GM12872 (cell line): ENCODE results near the gene SLC6A17.

ENCODE experiments used
- CTCF ChIP-seq: IDR thresholded peaks from 3 replicates; pipeline ENCODE4 v1.5.1; 2011; ENCODE audit warnings: low read depth, mild to moderate bottlenecking, low read length, moderate library complexity; ENCODE audit not compliant: insufficient read depth

The SLC6A17 gene

DNA sequence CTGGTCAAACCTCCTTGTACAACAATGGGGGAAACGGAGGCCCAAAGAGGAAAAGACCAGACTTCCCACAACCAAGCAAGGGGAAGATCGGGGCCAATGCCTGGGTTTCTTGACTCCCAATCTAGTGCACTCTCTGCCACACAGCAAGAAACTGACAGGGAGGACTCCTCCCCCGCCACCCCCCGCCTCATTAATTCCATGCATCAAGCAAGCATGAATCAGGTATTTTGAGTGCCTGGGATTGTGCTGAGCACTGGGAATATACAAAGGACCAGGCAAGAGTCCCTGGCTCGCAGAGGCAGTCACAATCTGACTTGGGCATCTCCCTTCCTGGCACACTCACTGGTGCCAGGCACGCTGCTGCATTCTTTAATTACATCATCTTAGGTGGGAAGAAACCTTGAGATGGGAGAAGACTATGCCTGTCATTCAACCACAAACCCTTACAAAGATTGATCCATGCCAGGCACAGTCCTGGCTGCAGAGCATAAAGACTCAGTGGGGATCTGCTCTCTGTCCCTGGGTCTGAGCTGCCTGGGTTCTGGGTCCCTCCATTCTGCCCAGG is 55.4 kb downstream of the SLC6A17 start:
- no peak for TF ChIP-seq CTCF

- TF ChIP-seq CTCF: no peak
Measured at GRCh38 chr1:110206261-110206920, 56.1 kb downstream of the SLC6A17 start.

DNA sequence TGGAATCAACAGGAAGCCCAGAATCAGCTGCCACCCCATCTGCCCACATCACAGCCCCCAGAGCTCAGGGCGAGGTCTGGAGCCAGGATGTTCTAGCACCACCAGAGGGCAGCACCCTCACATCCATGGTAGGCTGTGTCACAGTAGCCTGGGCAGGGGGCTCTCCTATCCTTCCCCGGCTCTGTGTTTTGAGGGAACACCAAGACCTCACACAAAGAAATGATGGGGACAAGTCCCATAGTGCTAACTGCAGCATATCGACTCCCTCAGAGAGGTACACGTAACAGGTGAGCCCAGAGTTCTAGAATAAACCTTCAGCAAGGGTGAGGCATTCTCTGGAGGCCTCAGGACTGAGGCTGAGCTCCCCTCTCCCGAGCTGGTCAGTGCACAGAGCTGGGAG is 57.5 kb downstream of the SLC6A17 start:
- peak; percentile 94 for TF ChIP-seq CTCF

GRCh38 chr1:110208916-110209645 is 58.8 kb downstream of the SLC6A17 start:
- TF ChIP-seq CTCF: no peak

- no peak for TF ChIP-seq CTCF
Measured at GRCh38 chr1:110209715-110210603, 59.7 kb downstream of the SLC6A17 start, which contains the start of gene KCNC4. KCNC4 (plus strand) TSS chr1:110210314; CDS start chr1:110211500, 1,186 bp downstream.

DNA sequence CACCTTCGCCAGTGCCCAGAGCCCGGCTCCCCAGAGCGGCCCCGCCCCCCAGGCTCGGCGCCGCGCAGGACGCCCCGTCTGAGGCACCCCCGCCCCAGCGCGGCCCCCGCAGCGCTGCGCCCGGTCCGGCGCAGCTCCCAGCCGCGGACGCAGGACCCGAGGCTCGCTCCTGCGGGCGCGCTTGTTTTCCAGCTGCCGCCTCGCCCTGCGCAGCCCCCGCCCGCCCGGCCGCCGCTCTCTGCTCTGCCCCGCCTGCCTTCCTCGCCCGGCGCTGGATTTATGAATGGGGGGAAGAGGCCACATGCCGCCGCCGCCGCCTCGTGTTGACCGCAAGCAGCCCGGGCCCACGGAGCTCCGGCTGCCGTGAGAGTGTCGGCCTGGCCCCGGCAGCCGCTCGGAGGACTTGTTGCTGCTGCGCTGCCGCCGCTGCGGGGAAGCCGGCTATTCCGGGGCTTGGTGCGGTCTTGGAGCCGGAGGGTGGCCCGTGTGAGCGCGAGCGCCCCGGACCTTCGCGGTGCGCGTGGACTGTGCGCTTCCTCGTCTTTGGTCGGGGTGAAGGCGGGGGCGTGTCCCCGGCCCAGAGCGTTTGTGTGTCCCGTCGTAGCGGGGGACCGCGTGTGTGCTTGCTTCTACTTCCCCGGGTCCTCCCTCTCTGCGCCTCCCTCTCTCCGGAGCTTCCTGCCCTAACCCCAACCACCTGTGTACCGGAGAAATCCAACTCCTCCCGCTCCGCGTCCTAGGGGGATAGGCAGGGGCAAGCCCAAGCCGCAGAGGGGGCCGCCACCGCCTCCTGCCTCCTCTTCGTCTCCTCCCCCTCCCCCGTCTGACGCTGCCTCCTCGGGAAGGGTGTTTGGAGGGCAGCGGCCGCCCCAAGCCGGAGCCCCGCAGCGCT is 60.6 kb downstream of the SLC6A17 start:
- TF ChIP-seq CTCF: no peak
